ENCODE results near the gene GABRB2.

GRCh38 chr5:161369022-161369421, 177.5 kb downstream of the GABRB2 start:
- TF ChIP-seq CTCF (IDR thresholded peaks at IDR 0.05; ENCODE audit: insufficient read depth, low read length, poor library complexity, severe bottlenecking) (no peak), EZH2phosphoT487 (conservative IDR thresholded peaks at IDR 0.05; ENCODE audit: low read length) (no peak)

Data from SU-DHL-6 (cell line).